ENCODE results near the gene KCNQ5. TPM values are rescaled to one million over a fixed set of nuclear protein-coding genes. Genes with fewer than 3 reads are reported as not detected.

The KCNQ5 gene
- total RNA-seq, 1 experiment from 2014 or later: 2.0 TPM

GRCh38 chr6:72822691-72823090 is 200.8 kb downstream of the KCNQ5 start (continued):
- TF ChIP-seq CBFB (CRISPR knock-in tag; IDR thresholded peaks at IDR 0.05; ENCODE audit: low read depth) (no peak), HMGXB4 (CRISPR knock-in tag; IDR thresholded peaks at IDR 0.05) (no peak), TCF7 (CRISPR knock-in tag; IDR thresholded peaks at IDR 0.05; ENCODE audit: low read depth) (no peak)

- no peak overlapping the region for H3K27ac Mint-ChIP-seq
- no peaks in the 10 kb centered on the region for H3K36me3 Mint-ChIP-seq
- peaks cover 5% of the 10 kb centered on the region; the same call in 1 of the 2 replicates for H3K9me3 Mint-ChIP-seq
- CTCF ChIA-PET: interaction anchor here (0.6 kb wide), 1 partner anchor 310 kb away, joined by 3 read pairs; no protein-coding TSS in a partner anchor
- DNase-seq (ENCODE audit: low spot score) (no peak), ATAC-seq (no peak)
- no peaks in the 10 kb centered on the region for H3K27me3 Mint-ChIP-seq (ENCODE audit: low read depth)
- H3K4me1 Mint-ChIP-seq: peaks cover 6% of the 10 kb centered on the region
- no peak for TF ChIP-seq IRF1 (CRISPR knock-in tag; IDR thresholded peaks at IDR 0.05)
- TF ChIP-seq E2F4 (CRISPR knock-in tag; IDR thresholded peaks at IDR 0.05; ENCODE audit: borderline replicate concordance, low read depth): no peak
- no peak for TF ChIP-seq E2F5 (CRISPR knock-in tag; IDR thresholded peaks at IDR 0.05)
- TF ChIP-seq ATF1 (CRISPR knock-in tag; IDR thresholded peaks at IDR 0.05): no peak
- no peak for TF ChIP-seq ZBTB21 (CRISPR knock-in tag; IDR thresholded peaks at IDR 0.05; ENCODE audit: borderline replicate concordance)
- no peak for TF ChIP-seq CDX4 (CRISPR knock-in tag; IDR thresholded peaks at IDR 0.05; ENCODE audit: borderline replicate concordance)
- TF ChIP-seq JAZF1 (CRISPR knock-in tag; IDR thresholded peaks at IDR 0.05): no peak
- no peak overlapping the region for H3K4me3 Mint-ChIP-seq
- POLR2A ChIA-PET: no interaction called here
Measured at GRCh38 chr6:72824833-72825232, 203.0 kb downstream of the KCNQ5 start.

GRCh38 chr6:72825315-72825911 is 203.5 kb downstream of the KCNQ5 start:
- H3K4me1 Mint-ChIP-seq: peaks cover 6% of the 10 kb centered on the region
- H3K36me3 Mint-ChIP-seq: no peaks in the 10 kb centered on the region
- no peak overlapping the region for H3K4me3 Mint-ChIP-seq
- no peak overlapping the region for H3K27ac Mint-ChIP-seq
- DNase-seq (ENCODE audit: low spot score): no peak
- no peaks in the 10 kb centered on the region for H3K27me3 Mint-ChIP-seq (ENCODE audit: low read depth)
- peaks cover 5% of the 10 kb centered on the region; the same call in 1 of the 2 replicates for H3K9me3 Mint-ChIP-seq
- POLR2A ChIA-PET: no interaction called here
- CTCF ChIA-PET: no interaction called here
- no peak for ATAC-seq
- no peak for TF ChIP-seq GRHL2 (CRISPR knock-in tag; IDR thresholded peaks at IDR 0.05; ENCODE audit: insufficient replicate concordance, severe bottlenecking)
- no peak for TF ChIP-seq ZNF396 (CRISPR knock-in tag; IDR thresholded peaks at IDR 0.05; ENCODE audit: borderline replicate concordance)
- TF ChIP-seq E2F4 (CRISPR knock-in tag; IDR thresholded peaks at IDR 0.05; ENCODE audit: borderline replicate concordance, low read depth): no peak
- TF ChIP-seq ZNF219 (CRISPR knock-in tag; IDR thresholded peaks at IDR 0.05; ENCODE audit: borderline replicate concordance): no peak
- TF ChIP-seq ZBTB21 (CRISPR knock-in tag; IDR thresholded peaks at IDR 0.05; ENCODE audit: borderline replicate concordance): no peak
- TF ChIP-seq MXD4 (CRISPR knock-in tag; IDR thresholded peaks at IDR 0.05; ENCODE audit: borderline replicate concordance): no peak
- TF ChIP-seq ELF4 (CRISPR knock-in tag; IDR thresholded peaks at IDR 0.05; ENCODE audit: low read depth): no peak
- no peak for TF ChIP-seq PRDM15 (CRISPR knock-in tag; IDR thresholded peaks at IDR 0.05)
- TF ChIP-seq FOXJ3 (CRISPR knock-in tag; IDR thresholded peaks at IDR 0.05; ENCODE audit: borderline replicate concordance): no peak
- no peak for TF ChIP-seq RORB (CRISPR knock-in tag; IDR thresholded peaks at IDR 0.05)
- TF ChIP-seq USF1 (CRISPR knock-in tag; IDR thresholded peaks at IDR 0.05): no peak

Data from WTC11 (cell line).